ENCODE data around the gene NOL4L.

- TF ChIP-seq POLR2A (IDR thresholded peaks at IDR 0.05; ENCODE audit: low read length) (no peak), CHD4 (IDR thresholded peaks at IDR 0.05; ENCODE audit: borderline replicate concordance) (no peak)
- TF ChIP-seq, protein P1, sequence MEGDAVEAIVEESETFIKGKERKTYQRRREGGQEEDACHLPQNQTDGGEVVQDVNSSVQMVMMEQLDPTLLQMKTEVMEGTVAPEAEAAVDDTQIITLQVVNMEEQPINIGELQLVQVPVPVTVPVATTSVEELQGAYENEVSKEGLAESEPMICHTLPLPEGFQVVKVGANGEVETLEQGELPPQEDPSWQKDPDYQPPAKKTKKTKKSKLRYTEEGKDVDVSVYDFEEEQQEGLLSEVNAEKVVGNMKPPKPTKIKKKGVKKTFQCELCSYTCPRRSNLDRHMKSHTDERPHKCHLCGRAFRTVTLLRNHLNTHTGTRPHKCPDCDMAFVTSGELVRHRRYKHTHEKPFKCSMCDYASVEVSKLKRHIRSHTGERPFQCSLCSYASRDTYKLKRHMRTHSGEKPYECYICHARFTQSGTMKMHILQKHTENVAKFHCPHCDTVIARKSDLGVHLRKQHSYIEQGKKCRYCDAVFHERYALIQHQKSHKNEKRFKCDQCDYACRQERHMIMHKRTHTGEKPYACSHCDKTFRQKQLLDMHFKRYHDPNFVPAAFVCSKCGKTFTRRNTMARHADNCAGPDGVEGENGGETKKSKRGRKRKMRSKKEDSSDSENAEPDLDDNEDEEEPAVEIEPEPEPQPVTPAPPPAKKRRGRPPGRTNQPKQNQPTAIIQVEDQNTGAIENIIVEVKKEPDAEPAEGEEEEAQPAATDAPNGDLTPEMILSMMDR (IDR thresholded peaks at IDR 0.05): no peak
Observed at GRCh38 chr20:32507998-32508774, 76.9 kb downstream of the NOL4L start.
